WTC11 (cell line): ENCODE results near the gene GLTPD2.

Source experiments
- ATF2 ChIP-seq: sonication (generic); formaldehyde crosslinking; IDR thresholded peaks from 2 replicates; pipeline ENCODE4 v1.8.1; 2022; ENCODE audit warnings: low read depth, missing genetic modification reagents, borderline replicate concordance
- ATF3 ChIP-seq: sonication (generic); formaldehyde crosslinking; conservative IDR thresholded peaks from 2 replicates; pipeline ENCODE4 v1.8.1; 2022; ENCODE audit warnings: mild to moderate bottlenecking, missing genetic modification reagents
- CTCF ChIP-seq: fragments of 200-600 bp; IDR thresholded peaks from 2 replicates; pipeline ENCODE4 v1.8.0; 2022; ENCODE audit warnings: antibody characterized with exemption
- ELF4 ChIP-seq: sonication (generic); formaldehyde crosslinking; IDR thresholded peaks from 2 replicates; pipeline ENCODE4 v1.8.1; 2022; ENCODE audit warnings: low read depth, mild to moderate bottlenecking, moderate library complexity, missing genetic modification reagents
- FOXJ3 ChIP-seq: sonication (generic); formaldehyde crosslinking; IDR thresholded peaks from 2 replicates; pipeline ENCODE4 v1.9.0; 2021; ENCODE audit warnings: missing genetic modification reagents, mild to moderate bottlenecking, borderline replicate concordance
- FOXP1 ChIP-seq: sonication (generic); formaldehyde crosslinking; IDR thresholded peaks from 2 replicates; pipeline ENCODE4 v1.8.0; 2022; ENCODE audit warnings: missing genetic modification reagents, mild to moderate bottlenecking, moderate library complexity, borderline replicate concordance
- HMGXB4 ChIP-seq: sonication (generic); formaldehyde crosslinking; IDR thresholded peaks from 2 replicates; pipeline ENCODE4 v1.8.1; 2023; ENCODE audit warnings: mild to moderate bottlenecking, moderate library complexity, missing genetic modification reagents
- MAX ChIP-seq: sonication (generic); formaldehyde crosslinking; IDR thresholded peaks from 2 replicates; pipeline ENCODE4 v1.8.0; 2022; ENCODE audit warnings: mild to moderate bottlenecking, missing genetic modification reagents
- STAT6 ChIP-seq: sonication (generic); formaldehyde crosslinking; conservative IDR thresholded peaks from 2 replicates; pipeline ENCODE4 v1.8.1; 2023; ENCODE audit warnings: mild to moderate bottlenecking, low read depth, missing genetic modification reagents, moderate library complexity
- USF2 ChIP-seq: sonication (generic); formaldehyde crosslinking; IDR thresholded peaks from 2 replicates; pipeline ENCODE4 v1.8.1; 2023; ENCODE audit warnings: mild to moderate bottlenecking, missing genetic modification reagents, moderate library complexity
- ZBTB43 ChIP-seq: sonication (generic); formaldehyde crosslinking; IDR thresholded peaks from 2 replicates; pipeline ENCODE4 v1.8.1; 2023; ENCODE audit warnings: mild to moderate bottlenecking, missing genetic modification reagents

- TF ChIP-seq CTCF, result no peak
- TF ChIP-seq MAX (CRISPR knock-in tag), result no peak
- TF ChIP-seq FOXP1 (CRISPR knock-in tag), result 0 out of 2 replicates have a peak, but pooled peaks have one; percentile 28
- no peak for TF ChIP-seq ATF2 (CRISPR knock-in tag)
- no peak for TF ChIP-seq ATF3 (CRISPR knock-in tag)
- TF ChIP-seq ZBTB43 (CRISPR knock-in tag), result no peak
- no peak for TF ChIP-seq STAT6 (CRISPR knock-in tag)
- no peak for TF ChIP-seq FOXJ3 (CRISPR knock-in tag)
- TF ChIP-seq ELF4 (CRISPR knock-in tag), result no peak
- TF ChIP-seq HMGXB4, result no peak
- TF ChIP-seq USF2 (CRISPR knock-in tag), result no peak
Measured at GRCh38 chr17:4806777-4807604, 18.2 kb downstream of the GLTPD2 start, which contains the start of gene PLD2.
